PFSK-1 (cell line): ENCODE data around the gene IGFBP6.

ENCODE experiments used
- FOXP2 ChIP-seq: optimal IDR thresholded peaks from 2 replicates; pipeline ENCODE3; 2011; ENCODE audit warnings: borderline replicate concordance, control low read depth, inconsistent platforms; ENCODE audit not compliant: insufficient read depth; ENCODE audit errors: extremely low read length, extremely low read depth
- POLR2AphosphoS5 ChIP-seq: IDR thresholded peaks from 2 replicates; pipeline ENCODE4 v1.6.1; 2012; ENCODE audit warnings: low read depth, mild to moderate bottlenecking, control low read depth, low read length, moderate library complexity
- REST ChIP-seq, 2 experiments: IDR thresholded peaks; 2 replicates each; pipeline versions ENCODE4 v1.6.1 to v1.8.0; 2011 to 2012; ENCODE audit warnings: low read depth in 2 of 2, low read length in 2 of 2, control low read depth in 1 of 2, inconsistent platforms in 1 of 2, mild to moderate bottlenecking in 1 of 2, moderate library complexity in 1 of 2; ENCODE audit not compliant: insufficient read depth in 1 of 2
- SIN3A ChIP-seq: IDR thresholded peaks from 2 replicates; pipeline ENCODE4 v1.6.1; 2012; ENCODE audit warnings: mild to moderate bottlenecking, low read length, moderate library complexity, borderline replicate concordance; ENCODE audit not compliant: insufficient read depth
- TAF1 ChIP-seq: IDR thresholded peaks from 2 replicates; pipeline ENCODE4 v1.6.1; 2012; ENCODE audit warnings: low read length, control low read depth, borderline replicate concordance; ENCODE audit not compliant: insufficient read depth

IGFBP6 gene

DNA sequence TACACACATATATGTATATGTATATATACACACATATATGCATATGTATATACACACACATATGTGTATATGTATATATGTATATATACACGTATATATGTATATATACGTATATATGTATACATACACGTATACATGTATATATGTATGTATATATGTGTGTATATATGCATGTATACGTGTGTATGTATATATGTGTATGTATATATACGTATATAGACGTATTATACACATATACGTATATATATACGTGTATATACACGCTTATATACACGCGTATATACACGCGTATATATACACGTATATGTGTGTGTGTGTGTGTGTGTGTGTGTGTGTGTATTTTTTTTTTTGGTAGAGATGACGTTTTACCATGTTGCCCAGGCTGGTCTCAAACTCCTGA is 50.2 kb downstream of the IGFBP6 start:
- TF ChIP-seq TAF1 (no peak), REST (IDR thresholded peaks at IDR 0.05; ENCODE audit: insufficient read depth in 1 of 2, low read depth in 2 of 2, low read length in 2 of 2) (no peak), SIN3A (no peak), POLR2AphosphoS5 (no peak), FOXP2 (no peak)

GRCh38 chr12:53151039-53151438 is 53.6 kb downstream of the IGFBP6 start:
- no peak for TF ChIP-seq SIN3A
- no peak for TF ChIP-seq TAF1
- TF ChIP-seq POLR2AphosphoS5 = no peak
